Activated CD4-positive, alpha-beta T cell treated with anti-CD3 and anti-CD28 coated beads, Interleukin-2, amount 50 U/mL, for 48 hours (primary cell): ENCODE results near the gene COLQ.
"Not testable (repeated sequence)": the region's sequence is repeated elsewhere in the genome, so short reads cannot be mapped to it uniquely, and the experiment has no call there.

ENCODE experiments used
- DNase-seq, 2 experiments: peaks; one replicate each; pipeline ENCODE4 v3.0.0-alpha.2; 2020

Gene COLQ

GRCh38 chr3:15486979-15487378 lies 34.5 kb downstream of the COLQ start:
- DNase-seq, result no peak

- DNase-seq, result no peak
These were observed 35.5 kb downstream of the COLQ start for GRCh38 chr3:15486020-15486419.

GRCh38 chr3:15484551-15484950 lies 37.0 kb downstream of the COLQ start:
- DNase-seq, result not testable (repeated sequence)

GRCh38 chr3:15479400-15480224 lies 41.9 kb downstream of the COLQ start:
- no peak for DNase-seq

GRCh38 chr3:15478640-15478979 lies 42.9 kb downstream of the COLQ start:
- DNase-seq, result no peak

GRCh38 chr3:15477951-15478639 lies 43.4 kb downstream of the COLQ start:
- DNase-seq, result no peak

GRCh38 chr3:15476378-15476777 lies 45.1 kb downstream of the COLQ start:
- no peak for DNase-seq

GRCh38 chr3:15475161-15475560 lies 46.3 kb downstream of the COLQ start:
- DNase-seq, result no peak

- no peak for DNase-seq
These were observed 49.6 kb downstream of the COLQ start for GRCh38 chr3:15471861-15472260.

GRCh38 chr3:15470849-15471248 lies 50.7 kb downstream of the COLQ start:
- no peak for DNase-seq

- DNase-seq, result no peak
These were observed 51.2 kb downstream of the COLQ start for GRCh38 chr3:15470261-15470660.

- DNase-seq, result no peak
These were observed 54.0 kb downstream of the COLQ start for GRCh38 chr3:15467227-15468181.

- no peak for DNase-seq
These were observed 55.5 kb downstream of the COLQ start for GRCh38 chr3:15465876-15466585.

- DNase-seq, result peak in 1 of 2 experiments; percentile 11
These were observed 59.1 kb downstream of the COLQ start for GRCh38 chr3:15462451-15462850.

GRCh38 chr3:15460891-15461531 lies 60.5 kb downstream of the COLQ start:
- DNase-seq, result peak in 1 of 2 experiments; percentile 6

- DNase-seq, result no peak
These were observed 63.2 kb downstream of the COLQ start for GRCh38 chr3:15458212-15458780.

- not testable (repeated sequence) for DNase-seq
These were observed 64.6 kb downstream of the COLQ start for GRCh38 chr3:15456915-15457314.

GRCh38 chr3:15456321-15456720 lies 65.2 kb downstream of the COLQ start:
- no peak for DNase-seq

- no peak for DNase-seq
These were observed 65.8 kb downstream of the COLQ start for GRCh38 chr3:15455756-15456155.

- DNase-seq, result no peak
These were observed 66.5 kb downstream of the COLQ start for GRCh38 chr3:15454965-15455364.

- no peak for DNase-seq
These were observed 67.4 kb downstream of the COLQ start for GRCh38 chr3:15453991-15454625.
